Prostate gland (tissue), 2 donors: ENCODE results near the gene PCLO. TPM values are rescaled to one million over a fixed set of nuclear protein-coding genes. Genes with fewer than 3 reads are reported as not detected.

Source experiments
- DNase-seq: peaks from one replicate; pipeline ENCODE4 v3.0.0-alpha.2; 2019; ENCODE audit warnings: low spot score
- H3K27ac ChIP-seq, 2 donors: fragments of 200-600 bp; sonication (generic); 2 replicates each; pipeline ENCODE4 v1.5.1; 2017 to 2019
- H3K27me3 ChIP-seq: fragments of 200-600 bp; sonication (generic); replicated peaks from 2 replicates; pipeline ENCODE4 v1.5.1; 2019; ENCODE audit not compliant: insufficient read depth
- H3K36me3 ChIP-seq, 2 donors: fragments of 200-600 bp; sonication (generic); 1 replicate in 1 of 2; 2 replicates in 1 of 2; pipeline versions ENCODE4 v1.5.1 to v1.8.1; 2017 to 2019
- H3K4me1 ChIP-seq: fragments of 200-600 bp; sonication (generic); replicated peaks from 2 replicates; pipeline ENCODE4 v1.5.1; 2019
- H3K4me3 ChIP-seq, 2 donors: fragments of 200-600 bp; sonication (generic); 2 replicates each; pipeline ENCODE4 v1.5.1; 2017 to 2019
- H3K9me3 ChIP-seq: fragments of 200-600 bp; sonication (generic); 2 replicates; pipeline ENCODE4 v1.5.1; 2017
- CTCF ChIP-seq, 4 experiments: fragments of 200-600 bp in 2 of 4; fragments of 450-650 bp in 2 of 4; sonication (generic) in 2 of 4; IDR thresholded peaks; 1 replicate in 3 of 4; 2 replicates in 1 of 4; pipeline ENCODE4 v1.5.1; 2016 to 2019; ENCODE audit warnings: antibody characterized with exemption in 4 of 4, mild to moderate bottlenecking in 2 of 4, moderate library complexity in 2 of 4
- POLR2A ChIP-seq: fragments of 450-650 bp; IDR thresholded peaks from one replicate; pipeline ENCODE4 v1.6.1; 2016; ENCODE audit warnings: antibody characterized with exemption, mild to moderate bottlenecking
- POLR2AphosphoS5 ChIP-seq: sonication (generic); formaldehyde crosslinking; IDR thresholded peaks from one replicate; pipeline ENCODE4 v1.6.1; 2017; ENCODE audit warnings: antibody characterized with exemption
- WGBS: methylation state at CpG from one replicate; pipeline ENCODE4 v1.1.5; 2018; 5-methylcytosine and 5-hydroxymethylcytosine counted together
- intact Hi-C: fragments of 100-400 bp; cut with DNase I; formaldehyde crosslinking; loops from one replicate; pipeline ENCODE4 v1.14.2; 2022
- total RNA-seq, 2 donors: library from RNA; depleted of rRNA; stranded (reverse); fragments of >200 nt; gene quantifications; one replicate each; pipeline ENCODE4 v1.1.0, GENCODE V29; 2016

The PCLO gene
- total RNA-seq, 2 donors from 2014 or later: 14.5 to 25.2 TPM

- H3K27ac ChIP-seq: no peak overlapping the region
- TF ChIP-seq CTCF (IDR thresholded peaks at IDR 0.05) (no peak), POLR2AphosphoS5 (no peak), POLR2A (no peak)
- H3K9me3 ChIP-seq: no peaks in the 10 kb centered on the region
- no peaks in the 10 kb centered on the region for H3K36me3 ChIP-seq
- WGBS: 73% methylated on average over 7 of the region's 7 CpGs
- no peak for DNase-seq
- H3K27me3 ChIP-seq: no peaks in the 10 kb centered on the region
- no peaks in the 10 kb centered on the region for H3K4me1 ChIP-seq
- no peak overlapping the region for H3K4me3 ChIP-seq
- intact Hi-C loops: loop anchor here (10.0 kb wide), 2 partner anchors 681 to 1241 kb away; no protein-coding TSS in a partner anchor
Observed at GRCh38 chr7:82726038-82726800, 436.5 kb downstream of the PCLO start.

GRCh38 chr7:82723411-82723810, 439.3 kb downstream of the PCLO start:
- no peaks in the 10 kb centered on the region for H3K4me1 ChIP-seq
- H3K4me3 ChIP-seq: no peak overlapping the region
- no peak overlapping the region for H3K27ac ChIP-seq
- no peaks in the 10 kb centered on the region for H3K27me3 ChIP-seq
- WGBS: 41% methylated on average over 1 of the region's 1 CpG
- intact Hi-C loops: loop anchor here (10.0 kb wide), 2 partner anchors 679 to 1239 kb away; no protein-coding TSS in a partner anchor
- no peak for DNase-seq
- H3K9me3 ChIP-seq: no peaks in the 10 kb centered on the region
- H3K36me3 ChIP-seq: no peaks in the 10 kb centered on the region
- TF ChIP-seq POLR2AphosphoS5 (no peak), POLR2A (no peak), CTCF (IDR thresholded peaks at IDR 0.05) (no peak)

- TF ChIP-seq POLR2A (no peak), CTCF (IDR thresholded peaks at IDR 0.05) (no peak), POLR2AphosphoS5 (no peak)
- intact Hi-C loops: loop anchor here (10.0 kb wide), 2 partner anchors 678 to 1238 kb away; no protein-coding TSS in a partner anchor
- Histone ChIP-seq H3K36me3 (no peaks in the 10 kb centered on the region), H3K27ac (no peak overlapping the region), H3K4me3 (no peak overlapping the region), H3K27me3 (no peaks in the 10 kb centered on the region), H3K9me3 (no peaks in the 10 kb centered on the region), H3K4me1 (no peaks in the 10 kb centered on the region)
- 62% methylated on average over 3 of the region's 3 CpGs for WGBS
- no peak for DNase-seq
Observed at GRCh38 chr7:82722946-82723345, 439.7 kb downstream of the PCLO start.

- no peak overlapping the region for H3K4me3 ChIP-seq
- no peaks in the 10 kb centered on the region for H3K36me3 ChIP-seq
- TF ChIP-seq CTCF (IDR thresholded peaks at IDR 0.05) (no peak), POLR2A (no peak), POLR2AphosphoS5 (no peak)
- H3K4me1 ChIP-seq: no peaks in the 10 kb centered on the region
- intact Hi-C loops: no loop called here
- H3K27me3 ChIP-seq: no peaks in the 10 kb centered on the region
- no peak overlapping the region for H3K27ac ChIP-seq
- WGBS: 46% methylated on average over 2 of the region's 2 CpGs
- no peak for DNase-seq
- no peaks in the 10 kb centered on the region for H3K9me3 ChIP-seq
Observed at GRCh38 chr7:82715344-82715743, 447.3 kb downstream of the PCLO start.

GRCh38 chr7:82714883-82715282, 447.8 kb downstream of the PCLO start:
- Histone ChIP-seq H3K27ac (no peak overlapping the region), H3K9me3 (no peaks in the 10 kb centered on the region), H3K27me3 (no peaks in the 10 kb centered on the region), H3K4me3 (no peak overlapping the region), H3K4me1 (no peaks in the 10 kb centered on the region), H3K36me3 (no peaks in the 10 kb centered on the region)
- intact Hi-C loops: no loop called here
- 71% methylated on average over 2 of the region's 2 CpGs for WGBS
- TF ChIP-seq CTCF (IDR thresholded peaks at IDR 0.05): no peak
- no peak for TF ChIP-seq POLR2A
- TF ChIP-seq POLR2AphosphoS5: no peak
- no peak for DNase-seq
